H1 (cell line): ENCODE data around the gene SLC12A4. TPM values are rescaled to one million over a fixed set of nuclear protein-coding genes. Genes with fewer than 3 reads are reported as not detected.
A peak's percentile ranks its signal among the peaks of the same experiment; 100 is the strongest.

ENCODE experiments used
- CTCF ChIA-PET: fragments of 300-600 bp; sonication (Branson Sonifier 250); formaldehyde crosslinking; loops from one replicate; lab custom pipeline; 2021; ENCODE audit not compliant: partially characterized antibody; lab: Charles Lee
- POLR2A ChIA-PET: fragments of 300-600 bp; sonication (Branson Sonifier 250); formaldehyde crosslinking; loops from one replicate; lab custom pipeline; 2021; ENCODE audit warnings: inconsistent platforms; ENCODE audit not compliant: partially characterized antibody; lab: Charles Lee
- DNase-seq, 2 experiments: peaks; one replicate each; pipeline versions ENCODE4 v3.0.0 to v3.0.0-alpha.2; 2010 to 2022; ENCODE audit warnings: low spot score in 2 of 2, low read depth in 1 of 2, mixed read lengths in 1 of 2
- FAIRE-seq: peaks from 2 replicates; lab custom pipeline; 2011; peaks lifted over from hg19 to GRCh38; lab: Jason Lieb, UNC
- H2AFZ ChIP-seq: 2 replicates; pipeline ENCODE4 v1.8.1; 2012; ENCODE audit warnings: low read length, inconsistent platforms
- H2AK5ac ChIP-seq: 2 replicates; pipeline ENCODE4 v1.6.1; 2013; ENCODE audit warnings: low read depth, low read length
- H2BK120ac ChIP-seq: replicated peaks from 2 replicates; pipeline ENCODE3; 2013; ENCODE audit warnings: low read depth, low read length, inconsistent platforms
- H2BK12ac ChIP-seq: 2 replicates; pipeline ENCODE4 v1.6.1; 2013; ENCODE audit warnings: low read depth, low read length
- H2BK15ac ChIP-seq: 2 replicates; pipeline ENCODE4 v1.6.1; 2013; ENCODE audit warnings: low read length
- H2BK20ac ChIP-seq: 2 replicates; pipeline ENCODE4 v1.6.1; 2013; ENCODE audit warnings: low read length
- H2BK5ac ChIP-seq: 2 replicates; pipeline ENCODE4 v1.6.1; 2013; ENCODE audit warnings: low read depth, low read length
- H3K14ac ChIP-seq: 2 replicates; pipeline ENCODE4 v1.6.1; 2013; ENCODE audit warnings: inconsistent platforms; ENCODE audit not compliant: insufficient read length
- H3K18ac ChIP-seq: 2 replicates; pipeline ENCODE4 v1.6.1; 2013; ENCODE audit warnings: low read length; ENCODE audit errors: extremely low read depth
- H3K23ac ChIP-seq: 2 replicates; pipeline ENCODE4 v1.6.1; 2013; ENCODE audit warnings: inconsistent platforms; ENCODE audit not compliant: insufficient read length
- H3K23me2 ChIP-seq: 2 replicates; pipeline ENCODE4 v1.6.1; 2013; ENCODE audit warnings: low read depth, low read length
- H3K27ac ChIP-seq: 2 replicates; pipeline ENCODE4 v1.6.1; 2011; ENCODE audit warnings: low read depth, low read length, inconsistent platforms
- H3K27me3 ChIP-seq, 4 experiments: replicated peaks in 1 of 4; 1 replicate in 1 of 4; 2 replicates in 3 of 4; pipeline versions ENCODE4 v1.6.1 to v1.8.1; 2011 to 2013; ENCODE audit warnings: low read length in 3 of 4, mild to moderate bottlenecking in 3 of 4, inconsistent platforms in 2 of 4, mixed read lengths in 2 of 4, moderate library complexity in 1 of 4; ENCODE audit not compliant: control insufficient read depth in 3 of 4, insufficient read depth in 3 of 4; ENCODE audit errors: extremely low read depth in 1 of 4
- H3K36me3 ChIP-seq, 4 experiments: 2 replicates each; pipeline versions ENCODE4 v1.6.1 to v1.8.1; 2011 to 2013; ENCODE audit warnings: mild to moderate bottlenecking in 4 of 4, low read length in 3 of 4, moderate library complexity in 2 of 4, control low read depth in 1 of 4, inconsistent platforms in 1 of 4; ENCODE audit not compliant: insufficient read depth in 4 of 4, control insufficient read depth in 2 of 4
- H3K4ac ChIP-seq: replicated peaks from 2 replicates; pipeline ENCODE3; 2013; ENCODE audit warnings: low read length, low read depth, mixed read lengths, inconsistent platforms; ENCODE audit not compliant: insufficient read length
- H3K4me1 ChIP-seq, 4 experiments: replicated peaks in 1 of 4; 1 replicate in 1 of 4; 2 replicates in 3 of 4; pipeline versions ENCODE4 v1.6.1 to v1.8.1; 2011 to 2013; ENCODE audit warnings: low read length in 3 of 4, inconsistent platforms in 2 of 4, mixed read lengths in 1 of 4; ENCODE audit not compliant: insufficient read depth in 4 of 4, control insufficient read depth in 3 of 4
- H3K4me2 ChIP-seq, 2 experiments: 2 replicates each; pipeline versions ENCODE4 v1.6.1 to v1.8.1; 2011 to 2013; ENCODE audit warnings: low read depth in 2 of 2, low read length in 2 of 2, control low read depth in 1 of 2, inconsistent platforms in 1 of 2, mild to moderate bottlenecking in 1 of 2; ENCODE audit not compliant: insufficient read depth in 1 of 2
- H3K4me3 ChIP-seq, 4 experiments: fragments of 200-600, 300-600 bp in 1 of 4; sonication (generic), shearing (Covaris generic), sonication (Bioruptor Twin) in 1 of 4; 2 replicates each; pipeline versions ENCODE4 v1.5.1 to v1.8.1; 2011 to 2016; ENCODE audit warnings: low read length in 4 of 4, low read depth in 3 of 4, control low read depth in 2 of 4, inconsistent platforms in 2 of 4, mild to moderate bottlenecking in 2 of 4, mixed read lengths in 1 of 4, moderate library complexity in 1 of 4; ENCODE audit not compliant: insufficient read depth in 2 of 4; ENCODE audit errors: extremely low read depth in 1 of 4
- H3K56ac ChIP-seq: replicated peaks from 2 replicates; pipeline ENCODE3; 2013; ENCODE audit warnings: low read depth, mild to moderate bottlenecking, mixed read lengths, low read length, inconsistent platforms; ENCODE audit not compliant: insufficient read length
- H3K79me1 ChIP-seq: 2 replicates; pipeline ENCODE4 v1.6.1; 2013; ENCODE audit warnings: low read depth, low read length, control low read depth
- H3K79me2 ChIP-seq, 2 experiments: 2 replicates each; pipeline versions ENCODE4 v1.6.1 to v1.8.1; 2012 to 2013; ENCODE audit warnings: low read length in 2 of 2, mild to moderate bottlenecking in 2 of 2, inconsistent platforms in 1 of 2; ENCODE audit not compliant: insufficient read depth in 2 of 2, control insufficient read depth in 1 of 2
- H3K9ac ChIP-seq, 4 experiments: replicated peaks in 1 of 4; 1 replicate in 1 of 4; 2 replicates in 3 of 4; pipeline versions ENCODE4 v1.6.1 to v1.8.1; 2011 to 2013; ENCODE audit warnings: low read depth in 3 of 4, low read length in 3 of 4, control low read depth in 2 of 4, mild to moderate bottlenecking in 2 of 4, moderate library complexity in 2 of 4, inconsistent platforms in 1 of 4; ENCODE audit errors: extremely low read depth in 1 of 4
- H3K9me3 ChIP-seq, 2 experiments: 2 replicates each; pipeline versions ENCODE4 v1.6.1 to v1.8.1; 2012 to 2013; ENCODE audit warnings: mild to moderate bottlenecking in 2 of 2, moderate library complexity in 2 of 2, control low read depth in 1 of 2, inconsistent platforms in 1 of 2, low read depth in 1 of 2, low read length in 1 of 2, mixed read lengths in 1 of 2; ENCODE audit not compliant: insufficient read depth in 2 of 2
- H4K20me1 ChIP-seq, 2 experiments: replicated peaks in 1 of 2; 2 replicates each; pipeline versions ENCODE3 to v1.8.1; 2011 to 2013; ENCODE audit warnings: inconsistent platforms in 2 of 2, low read length in 2 of 2, mild to moderate bottlenecking in 1 of 2; ENCODE audit not compliant: insufficient read depth in 2 of 2, control insufficient read depth in 1 of 2
- H4K5ac ChIP-seq: 2 replicates; pipeline ENCODE4 v1.6.1; 2013; ENCODE audit warnings: low read length, low read depth, mixed read lengths, inconsistent platforms; ENCODE audit not compliant: insufficient read length
- H4K8ac ChIP-seq: 2 replicates; pipeline ENCODE4 v1.8.0; 2013; ENCODE audit warnings: mild to moderate bottlenecking, moderate library complexity, low read length, inconsistent platforms; ENCODE audit not compliant: insufficient read depth; ENCODE audit errors: extremely low read depth
- H4K91ac ChIP-seq: replicated peaks from 2 replicates; pipeline ENCODE3; 2013; ENCODE audit warnings: low read length, mixed read lengths, inconsistent platforms; ENCODE audit not compliant: insufficient read length
- RBBP5 ChIP-seq: IDR thresholded peaks from 2 replicates; pipeline ENCODE4 v1.7.1; 2012; ENCODE audit warnings: low read depth, mild to moderate bottlenecking, inconsistent platforms, low read length, moderate library complexity, borderline replicate concordance
- SIRT6 ChIP-seq: IDR thresholded peaks from one replicate; pipeline ENCODE4 v1.7.1; 2012; ENCODE audit warnings: low read length, inconsistent platforms
- WGBS, 2 experiments: shearing (Covaris generic) in 1 of 2; methylation state at CpG; one replicate each; pipeline versions ENCODE4 v1.1.6 to v1.1.7; 2013 to 2015; ENCODE audit warnings: low lambda C conversion rate in 2 of 2, mixed read lengths in 2 of 2, inconsistent platforms in 1 of 2, low coverage in 1 of 2, missing lambda C conversion rate in 1 of 2; ENCODE audit not compliant: insufficient replicate concordance in 2 of 2, insufficient coverage in 1 of 2, insufficient read length in 1 of 2; ENCODE audit errors: extremely low coverage in 1 of 2, missing lambda C conversion rate in 1 of 2; 5-methylcytosine and 5-hydroxymethylcytosine counted together
- polyA plus RNA-seq, 7 experiments: library from polyadenylated mRNA; depleted of rRNA in 3 of 7; stranded (reverse) in 5 of 7; unstranded in 2 of 7; fragments of >200 nt in 5 of 7; fragments of 200-250 nt in 2 of 7; gene quantifications; 1 replicate in 5 of 7; 2 replicates in 1 of 7; 4 replicates in 1 of 7; pipeline versions ENCODE4 v1.2.1 to v1.2.3, GENCODE V29; 2011 to 2013; ENCODE audit warnings: missing spikeins in 2 of 7, mixed read lengths in 2 of 7
- total RNA-seq: library from RNA; stranded (reverse); fragmentation: NEBNext Ultra II Directional; extraction: Animal tissue kit (Norgen Biotek cat#: 25700); gene quantifications from 2 replicates; pipeline ENCODE4 v1.2.1, GENCODE V29; 2021

SLC12A4 gene
- total and polyA plus RNA-seq, 2 of the 8 experiments (the other 6 are each of a cell fraction or from before 2014, with no cell fraction given) = 41.3 to 49.3 TPM

DNA sequence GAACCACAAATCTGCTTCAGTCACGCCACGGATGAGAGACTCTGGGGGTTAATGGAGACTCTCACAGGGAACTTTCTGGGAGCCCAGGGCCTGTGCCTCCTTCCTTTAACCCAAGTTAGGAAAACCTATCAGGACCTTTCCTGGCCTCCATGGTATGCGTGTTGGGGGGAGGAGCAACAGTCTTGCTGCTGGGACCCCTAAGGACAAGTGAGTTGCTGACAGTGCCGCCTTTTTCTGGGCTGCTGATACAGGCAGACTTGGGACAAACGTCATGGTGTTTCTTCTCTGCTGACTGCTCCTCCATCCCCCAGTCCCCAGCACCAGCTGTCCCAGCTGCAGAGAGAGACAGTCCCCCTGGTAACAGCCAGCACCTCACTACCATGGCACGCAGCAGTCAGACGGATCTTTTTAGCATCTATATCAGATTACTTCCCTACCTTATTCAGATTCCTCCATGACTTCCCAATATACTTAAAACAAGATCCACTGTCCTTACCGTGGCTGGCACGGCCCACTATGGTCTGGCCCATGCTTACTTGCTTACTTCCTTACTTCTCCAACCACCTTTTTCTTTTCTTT is 40.8 kb upstream of the SLC12A4 start:
- Histone ChIP-seq H3K4me1 (peaks cover 0 to 6% (median 3%) of the 10 kb centered on the region in 4 experiments; a peak in 3 of 7 replicates), H2AFZ (peak overlapping the region; percentile 86), H3K23ac (no peak overlapping the region), H3K23me2 (no peaks in the 10 kb centered on the region), H3K4me2 (peak overlapping the region in 1 of 2 experiments; percentile 19; a peak in 2 of 4 replicates), H3K18ac (no peak overlapping the region), H3K27me3 (no peaks in the 10 kb centered on the region), H2BK20ac (no peak overlapping the region; the same call in 1 of the 2 replicates), H3K4ac (no peak overlapping the region), H4K5ac (no peak overlapping the region), H3K79me1 (no peaks in the 10 kb centered on the region), H2BK15ac (no peak overlapping the region), H3K27ac (no peak overlapping the region), H3K9me3 (no peaks in the 10 kb centered on the region), H2BK5ac (no peak overlapping the region), H3K4me3 (no peak overlapping the region), H3K36me3 (no peaks in the 10 kb centered on the region), H3K79me2 (no peaks in the 10 kb centered on the region), H3K14ac (no peak overlapping the region), H4K8ac (no peak overlapping the region), H2BK120ac (no peak overlapping the region), H4K20me1 (no peaks in the 10 kb centered on the region), H3K9ac (no peak overlapping the region), H2AK5ac (no peak overlapping the region), H3K56ac (no peak overlapping the region), H4K91ac (no peak overlapping the region), H2BK12ac (0 out of 2 replicates have a peak overlapping the region, but pooled peaks have one; percentile 39)
- ChIA-PET CTCF (interaction anchor here (1.5 to 1.7 kb wide), 3 partner anchors 15 to 31 kb away, joined by 3 to 4 read pairs (median 4); no protein-coding TSS in a partner anchor), POLR2A (interaction anchor here (1.6 to 2.2 kb wide), 2 partner anchors 11 to 13 kb away, joined by 5 to 11 read pairs; partner anchors contain the start of genes DDX28 and DUS2)
- 83% methylated on average over 9 of the region's 9 CpGs; no CpG with 5 or more reads in 1 of the 2 experiments for WGBS, 2 experiments
- TF ChIP-seq SIRT6 (no peak), RBBP5 (0 out of 2 replicates have a peak, but pooled peaks have one; percentile 29)
- DNase-seq = no peak
- no peak for FAIRE-seq
